Fibroblast of skin of left biceps (primary cell): Measurements from ENCODE around the gene P2RY6.
A peak's percentile ranks its signal among the peaks of the same experiment; 100 is the strongest.

ENCODE experiments used
- DNase-seq, 2 experiments: peaks; one replicate each; pipeline ENCODE4 v3.0.0-alpha.2; 2013; ENCODE audit warnings: low read depth in 2 of 2

P2RY6 gene

GRCh38 chr11:73334384-73335203 is 62.5 kb downstream of the P2RY6 start:
- DNase-seq: no peak

DNA sequence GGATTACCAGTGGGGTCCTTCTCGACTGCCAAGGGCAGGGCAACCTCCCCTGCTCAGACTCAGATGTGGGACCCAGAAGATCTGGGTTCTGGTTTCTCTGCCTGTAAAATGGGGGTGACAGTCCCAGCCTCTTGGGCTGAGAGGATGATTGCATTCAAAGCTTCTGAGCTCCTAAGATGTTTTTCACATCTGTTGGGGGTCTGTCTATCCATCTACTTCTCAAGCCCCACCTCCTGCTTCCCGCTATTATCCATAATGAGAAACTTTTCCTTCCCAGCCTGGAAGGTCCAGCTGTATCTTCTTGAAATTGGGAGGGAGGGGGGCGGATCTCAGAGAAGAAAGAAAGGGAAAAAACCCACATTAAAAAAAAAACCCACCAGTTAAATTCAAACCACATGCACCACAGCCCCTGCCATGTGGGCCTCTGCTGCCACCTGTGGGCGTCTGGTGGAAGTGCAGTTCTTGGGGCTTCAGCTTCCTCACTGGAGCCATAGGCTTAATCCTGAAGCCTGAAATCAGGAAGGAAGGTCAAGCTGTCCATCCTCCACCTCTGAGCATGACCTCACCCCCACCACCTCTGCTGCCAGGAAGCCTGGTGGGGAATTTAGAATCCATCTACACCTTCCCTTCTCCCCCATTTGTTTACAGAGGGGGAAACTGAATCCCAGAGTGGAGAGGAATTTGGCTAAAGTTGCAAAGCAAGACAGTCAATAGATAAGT is 63.2 kb downstream of the P2RY6 start:
- DNase-seq: peak; percentile 76

GRCh38 chr11:73337846-73338245 is 65.7 kb downstream of the P2RY6 start:
- DNase-seq: no peak

- DNase-seq: no peak
These were observed 66.1 kb downstream of the P2RY6 start for GRCh38 chr11:73338279-73338678.

DNA sequence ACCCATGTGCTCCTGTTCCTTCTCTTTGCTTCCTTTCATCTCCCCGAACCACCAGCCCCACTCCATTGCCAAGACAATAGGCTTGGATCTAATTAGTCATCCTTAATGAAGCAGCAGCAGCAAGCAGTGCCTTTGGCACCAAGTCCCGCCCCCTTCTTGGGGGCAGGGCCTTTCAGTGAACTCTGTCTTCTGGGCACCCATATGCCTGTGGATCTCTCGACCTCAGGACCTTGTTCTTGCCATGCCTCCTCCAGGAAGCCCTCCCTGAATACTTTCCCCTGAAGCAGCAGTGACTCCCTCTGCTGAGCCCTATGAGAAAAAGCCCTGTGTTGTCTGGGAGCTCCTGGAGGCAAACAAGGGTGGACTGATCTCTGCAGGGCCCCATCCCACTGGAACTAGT is 68.0 kb downstream of the P2RY6 start:
- DNase-seq: no peak

- no peak for DNase-seq
These were observed 70.5 kb downstream of the P2RY6 start for GRCh38 chr11:73342633-73343032.

GRCh38 chr11:73343076-73343873 is 71.1 kb downstream of the P2RY6 start:
- no peak for DNase-seq

DNA sequence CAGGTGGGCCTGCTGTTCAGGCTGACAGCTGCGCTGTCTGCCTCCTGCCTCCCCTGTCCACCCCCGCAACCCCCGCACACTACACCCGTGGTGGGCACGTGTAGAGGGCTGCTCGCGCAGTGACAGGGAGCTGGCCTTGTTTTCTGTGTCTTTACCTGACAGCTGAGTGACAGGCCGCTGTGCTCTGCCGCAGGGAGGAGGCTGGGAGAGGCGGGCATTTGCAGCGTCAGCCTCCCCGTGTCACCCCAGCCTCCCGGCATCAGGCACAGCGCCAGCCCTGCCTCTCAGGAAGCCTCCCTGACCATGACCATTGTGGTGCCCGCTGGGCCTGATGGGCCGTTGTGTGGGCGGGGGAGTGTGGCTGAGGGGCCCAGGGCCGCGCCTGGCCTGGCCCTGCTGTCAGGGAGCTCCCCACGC is 72.1 kb downstream of the P2RY6 start:
- no peak for DNase-seq

GRCh38 chr11:73345481-73346160 is 73.5 kb downstream of the P2RY6 start:
- DNase-seq: no peak

GRCh38 chr11:73346186-73346935 is 74.2 kb downstream of the P2RY6 start:
- DNase-seq: no peak

- no peak for DNase-seq
These were observed 74.9 kb downstream of the P2RY6 start for GRCh38 chr11:73347067-73347466.
